SIG-M5 treated with dmso at 0.1 percent for 504 hours (cell line): ENCODE results near the gene KCNIP4.
"Not testable (repeated sequence)": the region's sequence is repeated elsewhere in the genome, so short reads cannot be mapped to it uniquely, and the experiment has no call there.

Experiments used
- DNase-seq: peaks from one replicate; lab custom pipeline; 2025; ENCODE audit not compliant: unreplicated experiment; lab: John Stamatoyannopoulos, UW

The KCNIP4 gene

DNA sequence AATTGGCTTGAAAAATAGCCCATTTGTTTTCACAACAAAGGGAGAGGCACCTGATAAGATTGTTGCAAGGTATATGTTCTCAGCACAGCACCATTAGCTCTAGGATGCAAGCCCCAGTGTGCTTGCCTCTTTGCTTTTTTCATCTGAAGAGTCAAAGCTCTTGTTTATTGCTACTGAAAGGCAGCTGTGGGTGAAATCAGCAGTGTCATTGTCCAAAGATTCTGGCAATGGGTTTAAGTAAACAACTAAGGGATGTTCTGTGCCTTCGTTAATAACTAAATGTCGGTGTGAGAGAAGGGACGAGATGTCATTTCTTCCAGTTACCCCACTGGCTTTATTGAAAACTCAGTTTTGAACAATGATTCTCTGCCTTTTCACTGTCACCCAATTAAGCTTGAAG lies 567.7 kb downstream of the KCNIP4 start:
- no peak for DNase-seq

DNA sequence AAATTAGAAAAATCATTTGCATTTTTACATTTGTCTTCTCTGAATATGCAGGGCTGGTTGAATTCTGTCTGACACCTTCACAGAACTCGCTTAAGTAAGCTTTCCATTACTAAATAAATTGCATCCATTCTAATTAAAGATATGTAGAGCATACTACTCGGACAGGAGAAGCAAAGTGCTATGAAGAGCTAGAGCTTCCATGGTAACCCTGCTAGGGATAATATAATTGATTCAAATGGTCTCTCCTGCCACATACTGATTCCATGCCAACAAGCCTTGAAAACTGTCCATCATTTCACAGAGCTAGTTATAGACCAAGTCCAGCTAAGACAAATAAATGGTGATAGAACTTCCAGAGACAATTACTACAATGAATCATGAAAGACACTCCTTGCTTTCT lies 571.5 kb downstream of the KCNIP4 start:
- no peak for DNase-seq

DNA sequence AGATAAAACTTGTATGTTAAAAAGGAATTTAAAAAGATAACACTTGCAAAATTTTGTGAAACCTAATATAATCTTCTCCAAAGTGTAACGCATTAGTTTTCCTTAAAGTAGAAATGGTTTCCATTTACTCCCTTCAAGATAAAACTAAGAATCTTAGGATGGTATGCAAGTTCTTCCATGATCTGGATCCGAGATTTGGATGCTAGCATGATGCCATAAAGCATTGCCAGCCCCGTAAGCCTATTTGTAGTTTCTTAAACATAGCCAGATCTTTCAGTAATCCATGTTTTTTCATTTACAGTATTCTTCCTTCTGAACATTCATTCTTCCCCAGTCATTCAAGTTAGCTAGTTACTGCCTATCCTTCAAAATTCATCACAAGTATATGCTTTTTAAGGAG lies 572.4 kb downstream of the KCNIP4 start:
- DNase-seq = no peak

DNA sequence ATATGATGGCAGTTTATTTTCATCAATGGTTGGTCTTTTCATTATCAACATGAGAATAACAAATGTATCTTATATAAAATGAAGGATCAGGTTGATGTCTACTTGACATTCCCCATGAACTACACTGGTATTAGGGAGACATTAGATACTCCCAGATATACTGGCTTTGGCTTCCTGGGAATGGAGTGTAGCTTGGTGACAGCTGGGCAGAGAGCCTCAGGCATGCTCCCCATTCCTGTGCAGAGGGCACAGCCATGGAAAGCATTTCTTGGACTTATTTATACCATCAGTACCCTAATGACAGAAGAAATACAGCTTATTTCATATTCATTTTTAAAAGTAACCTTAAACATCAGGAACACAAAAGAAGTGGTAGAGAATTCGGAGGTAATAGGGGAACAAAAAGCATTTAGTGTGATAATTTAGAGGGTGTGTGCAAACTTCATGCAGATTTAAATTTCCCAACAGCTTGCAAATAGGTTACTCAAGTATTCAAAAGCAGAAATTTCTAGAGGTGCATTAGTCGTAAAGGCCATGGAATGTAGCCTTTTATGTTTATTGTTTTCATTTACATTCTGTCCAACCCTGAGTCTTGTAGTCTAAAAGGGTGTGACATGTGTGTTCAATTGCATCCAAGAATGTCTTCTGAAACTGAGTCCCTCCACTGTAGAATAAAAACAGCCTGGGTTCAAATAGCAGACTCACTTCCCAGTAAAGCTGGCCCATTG lies 573.8 kb downstream of the KCNIP4 start:
- no peak for DNase-seq

DNA sequence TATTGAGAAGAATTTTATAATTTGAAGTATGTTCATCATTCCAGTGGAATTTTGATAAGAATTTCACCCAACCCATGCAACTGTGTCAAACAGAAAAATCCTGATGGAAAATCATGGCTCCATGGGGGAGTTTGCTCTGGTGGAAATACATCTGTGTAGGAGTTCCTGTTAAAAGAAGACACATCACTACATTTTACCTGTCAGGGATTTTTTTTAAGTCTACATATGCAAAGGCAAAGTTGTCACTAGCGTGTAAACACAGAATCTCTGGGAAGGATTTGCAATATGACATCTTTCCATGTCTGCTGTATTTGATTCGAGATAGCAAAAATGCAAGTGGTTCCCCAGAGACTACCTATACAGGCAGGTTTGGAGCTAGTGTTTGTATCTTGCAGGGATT lies 581.0 kb downstream of the KCNIP4 start:
- DNase-seq = no peak

DNA sequence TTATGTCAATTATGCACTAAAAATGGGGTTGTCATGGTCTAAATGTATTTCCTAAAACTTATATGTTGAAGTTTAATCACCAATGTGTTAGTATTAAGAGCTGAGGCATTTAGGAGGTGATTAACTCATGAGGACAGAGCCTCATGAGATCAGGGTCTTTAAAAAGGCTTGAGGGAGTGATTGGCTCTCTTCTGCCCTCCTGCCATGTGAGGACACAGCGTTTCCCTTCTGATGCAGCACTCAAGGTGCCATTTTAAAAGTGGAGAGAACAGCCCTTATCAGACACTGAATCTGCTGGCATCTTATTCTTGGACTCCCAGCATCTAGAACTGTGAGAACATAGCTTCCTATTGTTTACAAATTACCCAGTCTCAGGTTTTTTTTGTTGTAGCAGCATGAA lies 581.7 kb downstream of the KCNIP4 start:
- DNase-seq = no peak

DNA sequence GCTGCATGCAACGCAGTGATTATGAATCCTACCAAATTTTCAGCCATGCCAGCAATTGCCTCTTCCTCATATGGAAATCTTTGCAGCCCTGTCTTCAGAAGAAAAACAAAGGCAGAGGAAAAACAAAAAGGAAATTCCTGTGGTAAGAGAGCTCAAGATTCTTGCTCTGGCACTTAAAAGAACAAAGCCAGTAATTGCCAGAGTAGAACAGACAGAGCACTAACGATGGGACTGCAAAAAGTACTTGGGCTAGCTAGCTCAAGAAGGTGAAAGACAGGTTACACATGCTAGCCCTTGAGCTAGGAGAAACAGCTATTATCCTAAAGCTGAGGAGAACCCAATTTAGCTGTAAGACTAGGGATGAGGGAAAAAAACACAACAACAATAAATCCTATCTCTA lies 582.3 kb downstream of the KCNIP4 start:
- DNase-seq = no peak

DNA sequence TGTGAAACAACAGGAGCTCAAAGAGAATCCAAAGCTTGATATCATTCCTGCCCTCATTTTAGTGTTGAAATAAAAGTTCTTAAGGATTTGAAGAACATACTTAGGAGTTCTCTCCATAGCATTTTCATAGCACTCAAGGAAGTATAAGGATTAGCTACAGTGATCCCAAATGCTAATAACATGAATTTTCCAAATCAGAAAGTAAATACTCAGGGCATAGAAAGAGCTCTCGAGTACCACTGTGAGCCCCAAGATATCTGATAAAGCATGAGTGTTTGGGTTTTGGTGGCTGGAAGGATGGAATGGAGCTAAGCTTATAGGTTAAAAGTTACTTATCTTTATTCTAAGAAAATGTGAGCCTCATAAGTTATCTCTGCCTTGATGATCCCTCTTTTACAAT lies 584.9 kb downstream of the KCNIP4 start:
- no peak for DNase-seq

DNA sequence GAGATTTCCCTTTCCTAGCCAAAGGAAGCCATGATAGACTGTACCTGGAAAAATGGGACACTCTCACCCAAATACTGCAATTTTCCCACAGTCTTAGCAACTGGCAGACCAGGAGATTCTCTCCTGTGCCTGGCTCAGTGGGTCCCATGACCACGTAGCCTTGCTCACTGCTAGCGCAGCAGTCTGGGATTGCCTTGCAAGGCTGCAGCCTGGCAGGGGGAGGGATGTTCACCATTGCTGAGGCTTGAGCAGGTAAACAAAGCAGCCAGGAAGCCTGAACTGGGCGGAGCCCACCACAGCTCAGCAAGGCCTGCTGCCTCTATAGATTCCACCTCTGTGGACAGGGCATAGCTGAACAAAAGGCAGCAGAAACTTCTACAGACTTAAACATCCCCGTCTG lies 596.2 kb downstream of the KCNIP4 start:
- DNase-seq = not testable (repeated sequence)

DNA sequence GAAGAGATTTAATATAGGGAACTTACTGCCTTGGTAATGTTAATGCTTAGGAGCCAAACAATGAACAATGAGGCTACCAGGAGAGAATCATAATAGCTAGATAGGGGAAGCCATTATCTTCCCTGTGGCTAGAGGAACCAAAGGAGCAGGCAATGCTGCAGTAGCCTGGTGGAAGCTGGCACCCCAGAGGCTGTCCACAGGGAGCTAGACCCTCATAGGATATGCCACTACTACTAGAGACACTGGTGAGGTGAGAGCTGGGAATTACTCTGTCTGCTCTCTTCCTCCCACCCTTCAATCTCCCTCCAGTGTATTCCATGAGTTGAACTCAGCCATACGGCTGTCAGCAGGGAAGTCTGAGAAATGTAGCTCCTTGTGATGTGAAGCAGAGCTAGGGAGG lies 601.4 kb downstream of the KCNIP4 start:
- no peak for DNase-seq

DNA sequence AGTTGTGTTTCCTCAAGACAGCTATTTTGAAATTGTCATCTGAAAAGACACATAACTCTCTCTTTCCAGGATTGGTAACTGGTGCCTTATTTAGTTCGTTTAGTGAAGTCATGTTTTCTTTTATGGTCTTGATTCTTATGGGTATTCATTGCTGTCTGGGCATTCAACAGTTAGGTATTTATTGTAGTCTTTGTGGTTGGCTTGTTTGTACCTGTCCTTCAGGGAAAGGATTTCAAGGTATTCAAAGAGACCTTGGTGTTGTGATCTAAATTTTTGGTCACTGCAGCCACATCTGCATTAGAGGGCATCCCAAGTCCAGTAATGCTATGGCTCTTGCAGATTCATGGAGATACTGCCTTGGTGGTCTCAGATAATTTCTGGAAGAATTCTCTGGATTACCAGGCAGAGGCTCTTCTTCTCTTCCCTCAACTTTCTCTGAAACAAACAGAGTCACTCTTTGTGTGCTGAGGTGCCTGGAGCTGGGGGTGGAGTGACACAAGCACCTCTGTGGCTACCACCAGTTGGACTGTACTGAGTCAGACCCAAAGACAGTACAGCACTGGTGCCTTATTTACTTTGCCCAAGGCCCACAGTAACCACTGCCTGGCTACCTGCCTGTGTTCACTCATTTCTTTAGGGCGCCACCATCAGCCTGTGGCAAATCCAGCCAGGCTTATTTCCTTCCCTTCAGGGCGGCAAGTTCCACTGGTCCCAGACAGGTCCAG lies 620.4 kb downstream of the KCNIP4 start:
- no peak for DNase-seq

DNA sequence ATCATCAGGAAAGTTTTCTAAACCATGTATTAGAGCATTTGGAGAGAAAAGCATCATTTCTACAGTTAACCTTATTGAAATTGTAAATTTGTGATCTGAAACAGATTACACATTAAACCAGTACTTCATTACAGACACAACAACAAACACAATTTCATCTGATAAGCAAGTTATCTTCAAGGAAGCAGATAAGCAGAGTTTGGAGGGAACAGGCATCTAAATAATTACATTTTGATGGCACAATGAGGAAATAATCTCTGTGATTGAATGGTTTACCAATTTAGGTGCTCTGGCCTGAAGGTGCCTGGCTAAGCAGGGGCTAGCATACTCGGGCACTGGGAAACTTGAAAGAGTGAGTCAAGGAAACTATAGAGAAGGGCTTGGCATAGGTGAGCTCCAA lies 628.5 kb downstream of the KCNIP4 start:
- DNase-seq = no peak

DNA sequence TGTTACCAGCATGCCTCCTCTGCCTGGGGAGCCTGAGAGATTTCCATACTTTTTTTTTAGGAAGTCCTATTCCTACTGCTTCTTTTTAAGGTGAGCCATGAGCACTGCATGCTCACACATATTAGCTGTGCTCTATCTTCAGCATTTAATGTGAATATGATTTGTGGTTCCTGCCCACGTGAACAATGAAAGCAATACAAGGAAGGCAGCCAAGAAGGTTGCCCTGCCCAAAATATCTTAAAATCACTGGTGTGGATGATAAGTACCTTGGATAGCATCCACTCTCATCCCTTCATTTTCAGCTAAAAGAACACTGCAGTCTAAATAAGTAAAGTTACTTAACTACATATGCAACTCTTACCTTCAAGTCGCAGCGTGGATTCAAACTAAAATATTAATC lies 640.9 kb downstream of the KCNIP4 start:
- no peak for DNase-seq

DNA sequence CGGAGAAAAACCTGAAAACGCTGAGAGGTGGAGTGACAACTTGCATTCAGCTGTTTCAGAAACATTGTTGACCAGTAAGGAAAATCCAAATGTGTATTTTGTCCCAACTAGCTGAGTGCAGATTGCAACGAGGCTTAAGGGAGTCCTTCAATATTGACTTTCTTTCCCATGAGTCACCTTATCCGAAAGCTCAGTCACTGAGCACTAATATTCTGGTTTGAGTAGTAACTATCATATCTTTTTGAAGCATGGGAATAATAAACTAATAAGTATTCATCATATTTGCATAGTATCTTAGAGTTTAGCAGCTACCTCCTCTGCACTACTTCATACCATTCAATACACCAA lies 644.1 kb downstream of the KCNIP4 start:
- DNase-seq = no peak

DNA sequence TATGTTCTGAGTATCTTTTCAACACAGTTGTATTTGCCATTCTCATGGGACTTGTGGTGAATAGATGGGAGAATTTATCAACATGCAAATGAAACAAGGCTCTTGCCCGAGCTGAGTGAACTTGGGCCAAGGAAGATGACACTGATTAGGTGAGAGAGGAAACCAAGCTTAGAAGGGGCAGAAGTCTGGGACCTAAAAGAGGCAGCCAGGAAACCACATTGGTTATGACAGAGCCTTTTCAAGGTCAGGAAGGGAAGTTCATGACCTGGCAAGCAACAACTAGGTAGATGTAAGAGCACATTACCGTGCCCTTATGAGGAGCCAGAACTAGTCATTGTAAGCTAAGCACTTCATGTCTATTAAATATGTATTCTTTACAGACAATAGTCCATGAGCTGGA lies 658.0 kb downstream of the KCNIP4 start:
- no peak for DNase-seq

DNA sequence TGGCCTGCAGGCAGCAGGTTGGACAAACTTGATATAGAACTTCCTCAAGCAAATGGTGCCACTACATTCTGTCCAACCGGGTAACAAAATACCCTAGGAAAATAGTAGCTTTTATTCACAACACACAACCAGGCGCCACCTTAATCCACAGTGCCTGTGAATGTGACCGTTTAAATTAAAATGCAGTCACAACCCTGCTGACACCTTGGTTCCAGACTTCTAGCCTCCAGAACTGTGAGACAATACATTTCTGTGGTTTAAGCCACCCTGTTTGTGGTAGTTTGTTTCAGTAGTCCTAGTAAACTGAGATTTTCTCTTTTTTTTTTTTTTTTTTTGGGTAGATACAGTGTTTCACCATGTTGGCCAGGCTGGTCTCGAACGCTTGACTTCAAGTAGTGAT lies 672.5 kb downstream of the KCNIP4 start:
- no peak for DNase-seq

DNA sequence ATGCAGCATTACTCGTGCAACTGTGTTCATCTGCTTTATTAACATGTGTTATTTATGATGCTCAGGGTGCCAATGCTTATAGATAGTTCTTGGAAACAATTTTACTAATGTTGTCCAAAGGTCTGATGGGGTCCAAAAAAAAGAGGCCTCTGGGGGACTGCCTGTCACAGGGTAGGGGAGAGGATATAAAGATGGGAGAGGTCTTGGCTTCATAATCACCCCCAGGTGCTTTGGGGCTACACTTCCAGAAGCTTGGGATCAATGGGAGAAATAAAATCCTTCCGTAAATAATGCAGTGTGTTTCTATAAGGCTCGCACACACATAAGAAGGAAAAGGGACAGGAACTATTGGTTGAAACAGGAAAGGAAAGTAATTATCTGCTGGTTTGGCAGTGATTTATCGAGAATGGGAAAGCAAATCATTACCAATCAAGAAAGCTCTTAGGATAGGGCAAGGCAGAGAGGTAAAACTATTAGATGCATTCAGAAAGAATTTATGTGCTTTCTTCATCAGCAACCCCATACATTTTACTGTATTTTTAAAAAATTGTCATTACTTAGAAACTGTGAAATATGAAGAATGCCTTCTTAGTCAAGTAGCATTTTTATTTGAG lies 677.0 kb downstream of the KCNIP4 start:
- DNase-seq = no peak

DNA sequence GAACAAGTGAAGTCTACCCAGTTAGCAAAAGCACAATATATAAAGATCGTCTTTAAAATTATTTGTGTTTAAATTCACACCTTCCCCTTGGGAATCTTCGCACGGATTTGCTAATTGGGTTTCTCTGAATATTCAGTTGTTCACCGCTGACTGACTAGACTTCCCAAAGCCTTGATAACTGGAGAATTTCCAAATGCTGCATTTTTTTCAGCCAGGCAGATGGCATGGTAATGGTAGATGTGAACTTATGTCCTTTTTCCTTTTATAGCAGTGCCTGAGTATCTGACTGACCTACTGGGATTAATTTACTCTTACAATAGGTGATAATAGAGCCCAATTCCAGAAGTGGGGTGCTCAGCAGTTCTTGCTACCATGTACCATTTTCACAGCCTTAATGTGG lies 700.2 kb downstream of the KCNIP4 start:
- DNase-seq = no peak

DNA sequence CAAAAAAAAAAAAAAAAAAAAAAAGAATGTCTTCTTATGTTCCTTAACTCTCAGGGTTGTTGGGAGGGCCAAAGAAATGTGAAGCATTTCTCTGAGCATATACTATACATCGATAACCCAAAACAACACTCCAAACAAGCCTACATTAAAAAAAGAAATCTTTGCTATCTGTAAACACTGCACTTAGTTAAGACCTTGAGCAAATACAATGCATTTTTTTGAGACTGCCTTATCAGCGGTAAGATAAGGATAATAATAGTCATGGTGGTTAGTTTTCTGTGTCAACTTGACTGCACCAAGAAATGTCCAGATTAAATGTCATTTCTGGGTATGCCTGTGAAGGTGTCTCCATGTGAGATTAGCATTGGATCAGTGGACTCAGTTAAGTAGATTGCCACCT lies 706.4 kb downstream of the KCNIP4 start:
- no peak for DNase-seq

DNA sequence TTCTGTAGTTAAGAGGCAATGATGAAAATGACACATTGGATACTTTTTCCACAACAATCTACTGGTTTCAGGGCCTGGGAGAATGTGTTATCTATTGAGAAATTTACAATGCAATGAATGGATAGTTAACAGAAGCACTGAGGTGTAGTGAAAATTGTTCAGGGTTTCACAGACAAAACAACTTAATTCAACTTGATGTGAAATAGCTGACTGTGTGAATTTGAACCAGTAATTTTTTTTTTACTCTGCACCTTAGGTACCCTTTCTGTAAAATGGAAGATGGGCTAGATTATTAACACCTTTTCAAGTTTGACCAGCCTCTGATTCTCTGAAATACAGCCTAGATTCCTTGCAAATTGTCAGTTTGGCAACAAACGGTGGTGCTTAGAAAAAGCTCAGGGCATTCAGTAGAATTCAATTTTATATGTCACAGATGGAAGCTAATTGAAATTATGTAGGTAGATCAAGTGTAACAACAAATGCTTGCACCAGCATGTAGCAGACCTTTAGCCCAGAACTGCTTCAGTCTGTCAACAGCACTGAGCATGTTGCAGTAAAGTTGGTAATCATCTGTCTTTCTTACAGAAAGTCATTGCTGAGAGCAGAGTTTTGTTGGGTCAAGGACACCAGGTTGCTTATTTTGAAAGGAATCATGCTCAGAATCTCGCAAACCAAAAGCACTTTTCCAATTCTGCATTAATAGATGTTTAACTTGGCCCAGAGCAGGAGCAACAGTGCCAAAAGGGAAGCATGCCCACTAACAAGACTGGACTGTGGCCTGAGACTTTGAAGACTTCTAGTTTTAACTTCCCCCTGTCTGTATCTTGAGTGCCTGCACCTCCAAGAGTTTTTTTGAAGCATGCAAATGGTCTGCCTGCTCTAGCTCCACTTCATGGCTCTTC lies 721.7 kb downstream of the KCNIP4 start:
- DNase-seq = no peak

DNA sequence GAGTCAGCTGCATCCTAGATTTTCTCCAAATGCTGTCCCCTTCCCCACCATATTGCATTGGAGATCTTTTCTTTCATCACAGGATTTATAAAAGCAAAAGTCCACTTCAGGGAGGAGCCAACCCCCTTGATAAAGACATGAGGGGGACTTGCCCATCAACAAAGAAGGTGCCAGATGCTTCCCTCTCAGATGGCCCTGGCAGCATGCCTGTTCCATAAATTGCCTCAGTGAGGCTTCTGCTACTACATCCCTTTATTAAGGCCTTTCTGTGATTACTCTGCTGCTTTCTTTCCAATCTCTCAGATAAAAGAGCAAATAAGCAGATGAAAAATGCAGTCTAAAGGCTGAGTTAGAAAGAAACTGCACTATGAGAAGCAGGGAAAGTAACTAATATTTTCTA lies 736.7 kb downstream of the KCNIP4 start:
- no peak for DNase-seq

DNA sequence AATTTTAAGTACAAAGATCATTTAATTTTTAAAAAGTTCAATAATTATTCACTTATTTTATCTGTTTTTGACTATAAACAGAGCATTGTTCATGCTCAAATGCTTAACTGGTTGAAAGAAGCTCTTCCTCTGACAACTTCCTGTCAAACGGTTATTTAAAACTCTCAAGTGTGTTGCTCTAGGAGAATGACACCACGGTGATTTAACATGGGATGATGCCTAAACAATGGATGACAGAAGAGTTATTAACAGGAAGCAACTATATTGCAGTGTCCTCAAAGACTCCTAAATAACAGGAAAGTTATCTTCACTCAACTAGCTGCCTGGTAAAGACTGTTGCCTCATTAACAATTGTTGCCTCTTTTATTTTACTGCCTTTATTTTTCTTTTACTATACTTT lies 738.7 kb downstream of the KCNIP4 start:
- no peak for DNase-seq
